Parathyroid adenoma (tissue), 2 donors: ENCODE results near the gene PPP2R1B.

Source experiments
- H2AFZ ChIP-seq: fragments of 300-600 bp; sonication (generic); one replicate; pipeline ENCODE4 v1.7.0; 2017; ENCODE audit warnings: antibody characterized with exemption, mild to moderate bottlenecking
- H3K27ac ChIP-seq: fragments of 300-600 bp; sonication (generic); one replicate; pipeline ENCODE4 v1.7.0; 2017
- H3K27me3 ChIP-seq: fragments of 300-600 bp; sonication (generic); one replicate; pipeline ENCODE4 v1.7.0; 2017; ENCODE audit warnings: low read length; ENCODE audit not compliant: control insufficient read depth, insufficient read depth
- H3K36me3 ChIP-seq: fragments of 300-600 bp; sonication (generic); one replicate; pipeline ENCODE4 v1.7.0; 2017; ENCODE audit warnings: low read length; ENCODE audit not compliant: control insufficient read depth, insufficient read depth
- H3K4me1 ChIP-seq: fragments of 300-600 bp; sonication (generic); one replicate; pipeline ENCODE4 v1.7.0; 2017; ENCODE audit warnings: control low read depth
- H3K4me2 ChIP-seq: fragments of 300-600 bp; sonication (generic); one replicate; pipeline ENCODE4 v1.7.0; 2017; ENCODE audit warnings: low read length
- H3K4me3 ChIP-seq: fragments of 300-600 bp; sonication (generic); one replicate; pipeline ENCODE4 v1.7.0; 2017; ENCODE audit warnings: low read depth, low read length
- H3K79me2 ChIP-seq: fragments of 300-600 bp; sonication (generic); one replicate; pipeline ENCODE4 v1.7.0; 2017; ENCODE audit warnings: control low read depth
- H3K9ac ChIP-seq: fragments of 300-600 bp; sonication (generic); one replicate; pipeline ENCODE4 v1.7.0; 2017; ENCODE audit warnings: mild to moderate bottlenecking
- H3K9me3 ChIP-seq: fragments of 300-600 bp; sonication (generic); one replicate; pipeline ENCODE4 v1.7.0; 2017; ENCODE audit warnings: low read length; ENCODE audit not compliant: control insufficient read depth
- TF ChIP-seq, protein P1 (sequence below): fragments of 300-600 bp; sonication (generic); IDR thresholded peaks from one replicate; pipeline ENCODE4 v1.7.0; 2017; ENCODE audit warnings: antibody characterized with exemption, mild to moderate bottlenecking
- donor health status: primary hyperparathyroidism.

The PPP2R1B gene

DNA sequence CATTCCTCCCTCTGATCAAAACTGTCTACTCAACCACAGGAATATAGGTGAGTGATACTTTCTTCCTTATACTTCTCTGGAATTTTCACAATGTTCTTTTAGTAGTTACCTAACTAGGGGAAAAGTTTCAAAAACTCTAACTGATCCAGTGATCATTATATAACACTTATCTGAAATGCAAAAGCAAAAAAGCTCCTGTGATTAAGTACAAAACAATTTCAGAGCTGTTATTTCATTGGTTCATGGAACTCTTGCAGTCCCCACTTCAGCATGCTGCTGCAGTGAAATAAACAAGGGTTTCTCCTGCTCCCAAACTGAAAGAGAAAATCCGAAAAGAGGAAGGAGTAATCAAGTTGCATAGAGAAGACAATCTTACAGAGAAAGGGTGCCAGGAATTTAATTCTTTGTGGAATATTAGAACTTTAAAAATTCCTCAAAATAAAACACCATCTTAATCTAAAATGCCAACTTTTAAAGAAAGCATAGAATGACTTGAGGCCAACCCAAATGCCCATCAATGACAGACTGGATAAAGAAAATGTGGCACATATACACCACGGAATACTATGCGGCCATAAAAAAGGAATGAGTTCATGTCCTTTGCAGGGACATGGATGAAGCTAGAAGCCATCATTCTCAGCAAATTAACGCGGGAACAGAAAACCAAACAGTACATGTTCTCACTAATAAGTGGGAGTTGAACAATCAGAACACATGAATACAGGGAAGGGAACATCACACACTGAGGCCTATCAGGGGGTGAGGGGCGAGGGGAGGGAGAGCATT lies 20.3 kb downstream of the PPP2R1B start:
- Histone ChIP-seq H3K27ac (no peak overlapping the region), H3K4me1 (no peaks in the 10 kb centered on the region), H2AFZ (no peak overlapping the region), H3K27me3 (no peaks in the 10 kb centered on the region), H3K9ac (no peak overlapping the region), H3K4me3 (no peak overlapping the region), H3K79me2 (no peaks in the 10 kb centered on the region), H3K9me3 (no peaks in the 10 kb centered on the region), H3K36me3 (no peaks in the 10 kb centered on the region), H3K4me2 (no peak overlapping the region)
- TF ChIP-seq, protein P1, sequence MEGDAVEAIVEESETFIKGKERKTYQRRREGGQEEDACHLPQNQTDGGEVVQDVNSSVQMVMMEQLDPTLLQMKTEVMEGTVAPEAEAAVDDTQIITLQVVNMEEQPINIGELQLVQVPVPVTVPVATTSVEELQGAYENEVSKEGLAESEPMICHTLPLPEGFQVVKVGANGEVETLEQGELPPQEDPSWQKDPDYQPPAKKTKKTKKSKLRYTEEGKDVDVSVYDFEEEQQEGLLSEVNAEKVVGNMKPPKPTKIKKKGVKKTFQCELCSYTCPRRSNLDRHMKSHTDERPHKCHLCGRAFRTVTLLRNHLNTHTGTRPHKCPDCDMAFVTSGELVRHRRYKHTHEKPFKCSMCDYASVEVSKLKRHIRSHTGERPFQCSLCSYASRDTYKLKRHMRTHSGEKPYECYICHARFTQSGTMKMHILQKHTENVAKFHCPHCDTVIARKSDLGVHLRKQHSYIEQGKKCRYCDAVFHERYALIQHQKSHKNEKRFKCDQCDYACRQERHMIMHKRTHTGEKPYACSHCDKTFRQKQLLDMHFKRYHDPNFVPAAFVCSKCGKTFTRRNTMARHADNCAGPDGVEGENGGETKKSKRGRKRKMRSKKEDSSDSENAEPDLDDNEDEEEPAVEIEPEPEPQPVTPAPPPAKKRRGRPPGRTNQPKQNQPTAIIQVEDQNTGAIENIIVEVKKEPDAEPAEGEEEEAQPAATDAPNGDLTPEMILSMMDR = no peak

DNA sequence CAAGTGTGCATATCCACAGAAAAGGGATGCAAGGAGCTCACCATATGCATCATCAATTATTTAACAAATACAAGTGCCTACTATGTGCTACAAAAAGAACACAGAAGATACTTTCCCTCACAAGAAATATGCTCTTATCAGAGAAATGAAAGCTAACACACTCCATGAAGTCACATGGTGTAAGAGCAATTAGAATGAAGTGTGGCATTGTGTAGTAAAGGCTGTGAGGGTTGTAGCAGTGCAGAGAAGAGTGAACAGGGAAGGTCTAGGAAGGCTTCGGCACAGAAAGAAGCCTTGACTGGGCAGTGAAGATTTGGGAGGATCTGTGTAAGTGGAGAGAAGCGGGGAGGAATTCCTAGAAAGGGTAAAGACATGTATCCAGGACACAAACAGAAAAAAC lies 22.5 kb downstream of the PPP2R1B start:
- no peaks in the 10 kb centered on the region for H3K27me3 ChIP-seq
- no peak overlapping the region for H3K4me2 ChIP-seq
- H2AFZ ChIP-seq = no peak overlapping the region
- no peaks in the 10 kb centered on the region for H3K36me3 ChIP-seq
- TF ChIP-seq, protein P1 = no peak
- H3K9me3 ChIP-seq = no peaks in the 10 kb centered on the region
- no peaks in the 10 kb centered on the region for H3K4me1 ChIP-seq
- no peak overlapping the region for H3K4me3 ChIP-seq
- H3K9ac ChIP-seq = no peak overlapping the region
- no peak overlapping the region for H3K27ac ChIP-seq
- H3K79me2 ChIP-seq = no peaks in the 10 kb centered on the region

GRCh38 chr11:111741751-111742150 lies 24.4 kb downstream of the PPP2R1B start:
- TF ChIP-seq, protein P1 = no peak
- H3K27me3 ChIP-seq = no peaks in the 10 kb centered on the region
- no peaks in the 10 kb centered on the region for H3K36me3 ChIP-seq
- H3K4me3 ChIP-seq = no peak overlapping the region
- no peaks in the 10 kb centered on the region for H3K79me2 ChIP-seq
- no peak overlapping the region for H3K4me2 ChIP-seq
- no peaks in the 10 kb centered on the region for H3K4me1 ChIP-seq
- no peak overlapping the region for H3K27ac ChIP-seq
- H3K9ac ChIP-seq = no peak overlapping the region
- no peak overlapping the region for H2AFZ ChIP-seq
- H3K9me3 ChIP-seq = no peaks in the 10 kb centered on the region

GRCh38 chr11:111739299-111739698 lies 26.9 kb downstream of the PPP2R1B start:
- Histone ChIP-seq H3K27ac (peak overlapping the region; percentile 99), H3K4me2 (no peak overlapping the region), H3K4me3 (no peak overlapping the region), H2AFZ (no peak overlapping the region), H3K9me3 (no peaks in the 10 kb centered on the region), H3K27me3 (no peaks in the 10 kb centered on the region), H3K36me3 (no peaks in the 10 kb centered on the region), H3K9ac (no peak overlapping the region), H3K79me2 (no peaks in the 10 kb centered on the region), H3K4me1 (peaks cover 15% of the 10 kb centered on the region)
- TF ChIP-seq, protein P1 = no peak
